ENCODE data around the gene ZFHX3. TPM values are rescaled to one million over a fixed set of nuclear protein-coding genes. Genes with fewer than 3 reads are reported as not detected.

ZFHX3 gene
- total and polyA plus RNA-seq, 10 donors: 0.47 to 18.5 (median 11.1) TPM

GRCh38 chr16:72798264-72798663 lies 249.7 kb downstream of the ZFHX3 start:
- H3K36me3 ChIP-seq: peaks cover 0 to 72% (median 18%) of the 10 kb centered on the region in 6 donors
- no peaks in the 10 kb centered on the region for H3K4me1 ChIP-seq
- TF ChIP-seq POLR2AphosphoS5 (IDR thresholded peaks at IDR 0.05): no peak
- TF ChIP-seq CTCF (IDR thresholded peaks at IDR 0.05 in 8 of 11, conservative IDR thresholded peaks at IDR 0.05 in 3 of 11): no peak
- TF ChIP-seq POLR2A (IDR thresholded peaks at IDR 0.05): no peak
- WGBS, 5 donors: 96 to 100% (median 99%) methylated on average over 5 to 7 of the region's 7 CpGs
- intact Hi-C loops (cut with DNase I; ENCODE audit: low total_unique reads): no loop called here
- H3K27me3 ChIP-seq (replicated peaks in 1 of 7): no peaks in the 10 kb centered on the region
- DNase-seq: no peak
- no peak overlapping the region for H3K4me3 ChIP-seq
- no peak overlapping the region for H3K27ac ChIP-seq
- H3K9me3 ChIP-seq: no peaks in the 10 kb centered on the region

GRCh38 chr16:72797621-72798020 lies 250.3 kb downstream of the ZFHX3 start:
- H3K36me3 ChIP-seq: peaks cover 0 to 77% (median 18%) of the 10 kb centered on the region in 6 donors
- no peak overlapping the region for H3K27ac ChIP-seq
- 62 to 96% (median 90%) methylated on average over 2 to 3 of the region's 3 CpGs for WGBS, 5 donors
- no peaks in the 10 kb centered on the region for H3K9me3 ChIP-seq
- no peaks in the 10 kb centered on the region for H3K27me3 ChIP-seq (replicated peaks in 1 of 7)
- DNase-seq: no peak
- H3K4me3 ChIP-seq: no peak overlapping the region
- TF ChIP-seq POLR2AphosphoS5 (IDR thresholded peaks at IDR 0.05): no peak
- no peak for TF ChIP-seq POLR2A (IDR thresholded peaks at IDR 0.05)
- TF ChIP-seq CTCF (IDR thresholded peaks at IDR 0.05 in 8 of 11, conservative IDR thresholded peaks at IDR 0.05 in 3 of 11): no peak
- intact Hi-C loops (cut with DNase I; ENCODE audit: low total_unique reads): no loop called here
- H3K4me1 ChIP-seq: no peaks in the 10 kb centered on the region

- Histone ChIP-seq H3K4me1 (no peaks in the 10 kb centered on the region), H3K9me3 (no peaks in the 10 kb centered on the region), H3K27me3 (replicated peaks in 1 of 7) (no peaks in the 10 kb centered on the region), H3K27ac (no peak overlapping the region), H3K36me3 (peaks cover 0 to 77% (median 18%) of the 10 kb centered on the region in 6 donors), H3K4me3 (no peak overlapping the region)
- 97 to 99% (median 98%) methylated on average over 16 to 18 of the region's 18 CpGs for WGBS, 5 donors
- intact Hi-C loops (cut with DNase I; ENCODE audit: low total_unique reads): no loop called here
- DNase-seq: no peak
- no peak for TF ChIP-seq CTCF (IDR thresholded peaks at IDR 0.05 in 8 of 11, conservative IDR thresholded peaks at IDR 0.05 in 3 of 11)
- peak in 1 of 3 donors; percentile 14 for TF ChIP-seq POLR2AphosphoS5 (IDR thresholded peaks at IDR 0.05)
Observed at GRCh38 chr16:72796222-72796621, 251.7 kb downstream of the ZFHX3 start.

- intact Hi-C loops (cut with DNase I; ENCODE audit: low total_unique reads): no loop called here
- Histone ChIP-seq H3K27ac (no peak overlapping the region), H3K4me3 (no peak overlapping the region), H3K4me1 (no peaks in the 10 kb centered on the region), H3K27me3 (replicated peaks in 1 of 7) (no peaks in the 10 kb centered on the region), H3K36me3 (peaks cover 0 to 75% (median 18%) of the 10 kb centered on the region in 6 donors), H3K9me3 (no peaks in the 10 kb centered on the region)
- TF ChIP-seq POLR2AphosphoS5 (IDR thresholded peaks at IDR 0.05): no peak
- TF ChIP-seq POLR2A (IDR thresholded peaks at IDR 0.05): no peak
- TF ChIP-seq CTCF (IDR thresholded peaks at IDR 0.05 in 8 of 11, conservative IDR thresholded peaks at IDR 0.05 in 3 of 11): no peak
- DNase-seq: peak; percentile 61
- WGBS, 5 donors: 92 to 96% (median 94%) methylated on average over 9 of the region's 9 CpGs
Observed at GRCh38 chr16:72794986-72795385, 252.9 kb downstream of the ZFHX3 start.
